Measurements from ENCODE around the gene PGLYRP2.

The PGLYRP2 gene

DNA sequence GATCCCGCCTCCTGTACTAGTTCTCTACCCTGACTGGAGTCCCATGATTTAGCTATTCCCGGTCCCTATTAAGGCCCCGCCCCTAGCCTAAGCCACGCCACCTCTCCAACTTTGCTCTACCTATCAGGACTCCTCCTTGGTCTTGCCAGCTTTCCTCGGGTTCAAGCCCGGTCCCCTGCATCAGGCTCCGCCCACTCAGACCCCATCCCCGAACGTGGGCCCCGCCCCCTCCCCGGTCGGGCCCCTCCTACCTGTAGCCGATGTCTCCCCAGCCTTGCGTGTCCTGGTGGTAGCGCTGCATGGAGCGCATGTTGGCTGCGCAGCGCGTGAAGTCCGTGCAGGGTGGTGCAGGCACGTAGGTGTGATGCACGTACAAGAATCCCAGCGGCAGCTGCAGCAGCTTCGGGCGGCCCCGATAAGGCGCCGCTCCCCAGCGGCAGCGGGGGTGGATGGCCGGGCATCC, 7.6 kb downstream of the PGLYRP2 start:
- no peak for TF ChIP-seq MYC (IDR thresholded peaks at IDR 0.05; ENCODE audit: low read depth, low read length)
- TF ChIP-seq, protein P1, sequence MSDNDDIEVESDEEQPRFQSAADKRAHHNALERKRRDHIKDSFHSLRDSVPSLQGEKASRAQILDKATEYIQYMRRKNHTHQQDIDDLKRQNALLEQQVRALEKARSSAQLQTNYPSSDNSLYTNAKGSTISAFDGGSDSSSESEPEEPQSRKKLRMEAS (IDR thresholded peaks at IDR 0.05; ENCODE audit: low read depth, low read length), result no peak
- TF ChIP-seq, protein P2, sequence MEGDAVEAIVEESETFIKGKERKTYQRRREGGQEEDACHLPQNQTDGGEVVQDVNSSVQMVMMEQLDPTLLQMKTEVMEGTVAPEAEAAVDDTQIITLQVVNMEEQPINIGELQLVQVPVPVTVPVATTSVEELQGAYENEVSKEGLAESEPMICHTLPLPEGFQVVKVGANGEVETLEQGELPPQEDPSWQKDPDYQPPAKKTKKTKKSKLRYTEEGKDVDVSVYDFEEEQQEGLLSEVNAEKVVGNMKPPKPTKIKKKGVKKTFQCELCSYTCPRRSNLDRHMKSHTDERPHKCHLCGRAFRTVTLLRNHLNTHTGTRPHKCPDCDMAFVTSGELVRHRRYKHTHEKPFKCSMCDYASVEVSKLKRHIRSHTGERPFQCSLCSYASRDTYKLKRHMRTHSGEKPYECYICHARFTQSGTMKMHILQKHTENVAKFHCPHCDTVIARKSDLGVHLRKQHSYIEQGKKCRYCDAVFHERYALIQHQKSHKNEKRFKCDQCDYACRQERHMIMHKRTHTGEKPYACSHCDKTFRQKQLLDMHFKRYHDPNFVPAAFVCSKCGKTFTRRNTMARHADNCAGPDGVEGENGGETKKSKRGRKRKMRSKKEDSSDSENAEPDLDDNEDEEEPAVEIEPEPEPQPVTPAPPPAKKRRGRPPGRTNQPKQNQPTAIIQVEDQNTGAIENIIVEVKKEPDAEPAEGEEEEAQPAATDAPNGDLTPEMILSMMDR (IDR thresholded peaks at IDR 0.05; ENCODE audit: low read depth, low read length), result no peak
- no peak for TF ChIP-seq POLR2A (IDR thresholded peaks at IDR 0.05; ENCODE audit: extremely low read depth, insufficient read length)
- DNase-seq (ENCODE audit: low read depth), result no peak
- H3K4me3 ChIP-seq (ENCODE audit: low read depth, low read length), result no peak overlapping the region

DNA sequence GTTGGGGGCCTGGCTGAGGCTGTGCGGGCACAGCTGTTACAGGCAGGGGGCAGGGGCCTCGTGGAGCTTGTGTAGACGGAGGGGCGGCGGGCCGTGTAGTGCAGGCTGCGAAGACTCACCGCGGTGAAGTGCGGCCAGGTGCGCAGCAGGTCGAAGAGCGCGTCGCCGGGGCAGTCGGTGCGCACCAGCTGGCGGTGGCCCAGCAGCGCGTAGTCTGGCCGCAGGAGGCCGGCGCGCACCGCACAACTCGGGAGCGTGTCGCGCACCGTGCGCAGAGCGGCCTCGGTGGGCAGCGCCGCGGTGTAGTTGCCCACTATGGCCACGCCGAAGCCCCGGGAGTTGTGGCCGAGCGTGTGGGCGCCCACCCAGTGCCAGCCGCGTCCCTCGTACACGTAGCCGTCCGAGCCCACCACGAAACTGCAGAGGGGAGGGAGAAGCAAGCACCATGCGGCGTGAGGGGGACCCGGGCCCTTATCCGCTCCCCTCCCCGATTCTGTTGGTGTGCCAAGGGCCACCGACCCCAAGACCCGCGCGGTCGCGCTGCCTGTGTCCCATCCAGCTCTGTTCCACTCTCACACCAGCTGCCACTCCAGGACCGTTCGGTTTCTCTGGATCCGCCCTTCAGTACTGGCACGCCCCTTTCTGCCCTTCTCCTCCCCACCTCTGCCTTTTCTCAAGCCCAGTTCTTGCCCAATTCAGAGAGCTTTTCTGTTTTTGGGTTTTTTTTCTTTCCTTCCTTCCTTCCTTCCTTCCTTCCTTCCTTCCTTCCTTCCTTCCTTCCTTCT, 9.6 kb downstream of the PGLYRP2 start:
- no peak overlapping the region for H3K4me3 ChIP-seq (ENCODE audit: low read depth, low read length)
- TF ChIP-seq MYC (IDR thresholded peaks at IDR 0.05; ENCODE audit: low read depth, low read length) (no peak), POLR2A (IDR thresholded peaks at IDR 0.05; ENCODE audit: extremely low read depth, insufficient read length) (no peak)
- TF ChIP-seq, protein P1 (IDR thresholded peaks at IDR 0.05; ENCODE audit: low read depth, low read length), result no peak
- TF ChIP-seq, protein P2 (IDR thresholded peaks at IDR 0.05; ENCODE audit: low read depth, low read length), result no peak
- DNase-seq (ENCODE audit: low read depth), result no peak

DNA sequence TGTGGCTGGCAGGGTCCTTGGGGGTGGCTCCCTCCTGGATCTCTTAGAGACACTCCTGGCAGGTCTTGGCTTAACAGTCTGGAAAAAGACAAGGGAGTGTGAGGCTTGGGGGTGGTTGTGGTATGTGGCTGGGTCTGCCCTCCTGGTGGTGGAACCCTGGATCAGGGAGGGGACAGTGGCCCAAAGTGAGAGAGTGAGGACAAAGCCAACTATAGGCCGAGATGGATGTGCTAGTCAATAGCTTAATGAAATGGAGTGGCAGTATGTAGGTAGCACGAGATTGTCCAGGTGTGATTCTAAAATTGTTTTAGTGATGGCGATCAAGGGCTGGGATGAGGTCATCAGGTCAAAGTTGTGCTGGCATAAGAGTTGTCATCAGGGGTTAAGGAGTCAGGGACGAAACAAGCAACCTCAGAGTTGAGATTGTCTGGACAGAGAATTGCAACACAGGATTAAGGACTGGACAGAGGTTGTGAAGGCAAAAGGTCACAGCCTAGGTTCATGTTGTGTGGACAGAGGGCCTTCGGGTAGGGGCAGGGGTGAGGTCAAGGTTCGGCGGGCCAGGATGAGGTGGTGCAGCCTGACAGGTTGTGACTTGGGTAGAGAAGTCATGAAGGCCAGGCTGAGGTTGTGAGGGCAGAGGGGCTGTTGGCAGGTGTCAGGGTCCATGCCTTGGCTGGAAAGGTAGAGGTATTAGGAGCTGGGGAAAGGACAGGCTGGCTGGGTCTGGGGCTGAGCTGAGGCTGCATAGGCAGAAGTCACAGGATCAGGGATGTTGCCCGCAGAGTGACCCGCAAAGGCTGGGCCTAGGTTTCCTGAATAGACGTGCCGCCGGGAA, 10.4 kb downstream of the PGLYRP2 start:
- DNase-seq (ENCODE audit: low read depth), result no peak
- no peak overlapping the region for H3K4me3 ChIP-seq (ENCODE audit: low read depth, low read length)
- TF ChIP-seq, protein P2 (IDR thresholded peaks at IDR 0.05; ENCODE audit: low read depth, low read length), result no peak
- TF ChIP-seq, protein P1 (IDR thresholded peaks at IDR 0.05; ENCODE audit: low read depth, low read length), result no peak
- TF ChIP-seq MYC (IDR thresholded peaks at IDR 0.05; ENCODE audit: low read depth, low read length), result no peak
- no peak for TF ChIP-seq POLR2A (IDR thresholded peaks at IDR 0.05; ENCODE audit: extremely low read depth, insufficient read length)

DNA sequence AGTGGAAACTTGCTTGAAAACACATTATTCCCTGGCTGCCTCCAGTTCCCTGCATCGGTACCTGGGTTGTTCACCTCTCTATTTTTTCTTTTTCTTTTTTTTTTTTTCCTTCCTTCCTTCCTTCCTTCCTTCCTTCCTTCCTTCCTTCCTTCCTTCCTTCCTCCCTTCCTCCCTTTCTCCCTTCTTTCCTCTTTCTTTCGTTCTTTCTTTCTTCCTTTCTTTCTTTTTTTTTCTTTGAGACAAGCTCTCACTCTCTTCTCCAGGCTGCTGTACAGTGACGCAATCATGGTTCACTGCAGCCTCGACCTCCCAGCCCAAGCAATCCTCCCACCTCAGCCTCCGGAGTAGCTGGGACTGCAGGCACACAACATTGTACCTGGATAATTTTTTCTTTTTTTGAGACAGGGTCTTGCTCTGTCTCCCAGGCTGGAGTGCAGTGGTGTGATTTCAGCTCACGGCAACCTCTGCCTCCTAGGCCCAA, 11.5 kb downstream of the PGLYRP2 start:
- DNase-seq (ENCODE audit: low read depth), result no peak
- no peak overlapping the region for H3K4me3 ChIP-seq (ENCODE audit: low read depth, low read length)
- TF ChIP-seq, protein P1 (IDR thresholded peaks at IDR 0.05; ENCODE audit: low read depth, low read length), result no peak
- TF ChIP-seq, protein P2 (IDR thresholded peaks at IDR 0.05; ENCODE audit: low read depth, low read length), result no peak
- no peak for TF ChIP-seq MYC (IDR thresholded peaks at IDR 0.05; ENCODE audit: low read depth, low read length)
- no peak for TF ChIP-seq POLR2A (IDR thresholded peaks at IDR 0.05; ENCODE audit: extremely low read depth, insufficient read length)

DNA sequence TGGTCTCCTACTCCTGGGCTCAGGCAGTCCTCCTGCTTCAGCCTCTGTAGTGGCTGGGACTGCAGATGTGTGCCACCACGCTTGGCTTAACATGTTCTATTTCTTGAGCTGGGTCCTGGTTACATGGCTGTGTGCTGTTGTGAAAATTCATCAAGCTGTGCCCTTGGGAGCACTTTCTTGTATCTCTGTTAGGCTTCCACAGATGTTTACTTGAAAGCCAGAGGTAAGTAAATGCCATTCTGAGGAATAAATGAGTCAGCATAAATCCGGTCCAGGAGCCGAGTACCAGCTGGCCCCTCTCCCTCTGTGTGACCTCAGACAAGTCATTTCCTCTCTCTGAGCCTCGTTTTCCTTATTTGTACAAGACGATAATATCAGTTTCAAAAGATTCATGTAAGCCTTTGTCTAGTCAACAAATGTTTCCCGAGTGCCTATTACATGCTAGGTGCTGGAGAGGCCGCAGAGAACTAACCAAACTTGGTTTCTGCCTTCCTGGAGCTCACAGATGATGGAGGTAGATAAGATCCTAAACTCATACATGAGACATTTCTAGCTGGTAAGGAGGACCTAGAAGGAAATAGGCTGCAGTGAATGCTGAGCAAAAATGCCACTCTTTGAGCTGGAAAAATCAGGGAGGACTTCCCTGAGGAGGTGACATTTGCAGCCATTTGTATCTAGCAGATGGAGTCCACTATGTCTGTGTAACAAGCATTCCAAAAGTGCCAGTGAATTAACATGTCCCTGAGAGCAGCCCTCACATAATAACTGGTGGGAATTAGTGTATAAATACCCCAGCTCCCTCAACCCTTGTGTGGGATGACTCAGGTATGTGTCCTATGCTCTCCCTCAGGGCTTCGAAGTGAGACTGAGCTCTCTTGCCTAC, 12.2 kb downstream of the PGLYRP2 start:
- TF ChIP-seq, protein P1 (IDR thresholded peaks at IDR 0.05; ENCODE audit: low read depth, low read length), result no peak
- peak; percentile 47; the same call in 1 of the 2 replicates for TF ChIP-seq MYC (IDR thresholded peaks at IDR 0.05; ENCODE audit: low read depth, low read length)
- H3K4me3 ChIP-seq (ENCODE audit: low read depth, low read length), result no peak overlapping the region
- peak; percentile 83 for DNase-seq (ENCODE audit: low read depth)
